Occipital lobe (tissue), 2 donors: ENCODE measurements around the gene UPK1A. TPM values are rescaled to one million over a fixed set of nuclear protein-coding genes. Genes with fewer than 3 reads are reported as not detected.
"Not testable (repeated sequence)": the region's sequence is repeated elsewhere in the genome, so short reads cannot be mapped to it uniquely, and the experiment has no call there.

ENCODE experiments used
- DNase-seq: peaks from one replicate; lab custom pipeline; 2025; lab: John Stamatoyannopoulos, UW
- total RNA-seq: library from RNA; depleted of rRNA; stranded (reverse); fragments of >200 nt; gene quantifications from one replicate; pipeline ENCODE4 v1.2.3, GENCODE V29; 2014

Gene UPK1A
- total RNA-seq, 1 donor from 2014 or later: not detected

DNA sequence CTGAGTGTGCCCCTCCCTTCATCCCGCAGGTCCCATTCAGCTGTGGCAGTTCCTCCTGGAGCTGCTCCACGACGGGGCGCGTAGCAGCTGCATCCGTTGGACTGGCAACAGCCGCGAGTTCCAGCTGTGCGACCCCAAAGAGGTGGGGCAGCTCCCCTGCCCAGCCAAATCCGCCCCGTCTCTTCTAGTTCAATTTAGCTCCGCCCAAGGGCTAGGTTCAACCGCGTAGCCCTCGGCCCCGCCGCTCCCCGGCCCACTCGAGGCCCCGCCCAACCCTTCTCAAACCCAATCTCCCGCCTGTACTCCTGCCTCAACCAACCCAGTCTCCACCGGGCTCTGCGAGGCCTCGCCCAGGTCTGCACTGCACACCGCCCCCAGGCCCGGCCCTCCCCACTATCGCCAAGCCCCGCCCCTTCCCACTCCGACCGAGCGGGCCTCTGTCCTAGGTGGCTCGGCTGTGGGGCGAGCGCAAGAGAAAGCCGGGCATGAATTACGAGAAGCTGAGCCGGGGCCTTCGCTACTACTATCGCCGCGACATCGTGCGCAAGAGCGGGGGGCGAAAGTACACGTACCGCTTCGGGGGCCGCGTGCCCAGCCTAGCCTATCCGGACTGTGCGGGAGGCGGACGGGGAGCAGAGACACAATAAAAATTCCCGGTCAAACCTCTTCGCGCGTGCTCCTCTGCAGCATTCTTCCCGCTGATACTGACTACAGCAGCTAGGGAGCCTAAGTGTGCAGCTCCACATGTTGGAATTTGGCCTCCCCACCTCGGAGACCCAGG, 21.9 kb upstream of the UPK1A start:
- DNase-seq: peak; percentile 67

DNA sequence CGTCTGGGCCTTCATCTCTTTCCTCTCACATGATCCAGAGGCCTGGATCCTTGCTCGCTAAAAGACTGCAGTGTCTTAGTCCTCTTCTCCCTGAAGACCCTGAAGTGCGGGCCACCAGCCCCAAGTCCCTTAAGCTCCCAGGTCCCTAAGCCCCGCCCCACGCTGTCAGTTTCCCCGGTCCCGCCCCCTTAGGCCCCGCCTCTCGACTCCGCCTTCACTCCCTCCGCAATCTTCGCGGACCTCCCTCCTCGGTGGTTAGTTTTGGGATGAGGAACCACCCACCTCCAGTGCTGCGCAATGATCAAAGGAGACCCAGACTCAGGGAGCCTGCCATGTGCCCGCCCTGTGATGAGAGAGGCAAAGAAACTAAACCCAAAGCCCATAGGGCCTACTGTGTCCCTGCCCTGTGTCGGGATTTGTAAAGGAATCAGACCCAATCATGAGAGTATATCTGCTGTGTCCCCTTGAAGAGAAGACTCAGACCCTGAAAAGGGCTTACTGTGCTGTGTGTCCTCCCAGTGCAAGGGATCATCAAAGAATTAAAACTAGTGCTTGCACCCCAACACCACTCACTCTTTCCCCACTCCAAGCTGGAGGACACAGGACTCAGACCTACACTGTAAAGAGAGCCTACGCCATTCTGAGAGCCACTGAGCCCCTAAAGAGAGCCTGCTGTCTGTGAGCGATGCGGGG, 21.2 kb upstream of the UPK1A start:
- DNase-seq: no peak

DNA sequence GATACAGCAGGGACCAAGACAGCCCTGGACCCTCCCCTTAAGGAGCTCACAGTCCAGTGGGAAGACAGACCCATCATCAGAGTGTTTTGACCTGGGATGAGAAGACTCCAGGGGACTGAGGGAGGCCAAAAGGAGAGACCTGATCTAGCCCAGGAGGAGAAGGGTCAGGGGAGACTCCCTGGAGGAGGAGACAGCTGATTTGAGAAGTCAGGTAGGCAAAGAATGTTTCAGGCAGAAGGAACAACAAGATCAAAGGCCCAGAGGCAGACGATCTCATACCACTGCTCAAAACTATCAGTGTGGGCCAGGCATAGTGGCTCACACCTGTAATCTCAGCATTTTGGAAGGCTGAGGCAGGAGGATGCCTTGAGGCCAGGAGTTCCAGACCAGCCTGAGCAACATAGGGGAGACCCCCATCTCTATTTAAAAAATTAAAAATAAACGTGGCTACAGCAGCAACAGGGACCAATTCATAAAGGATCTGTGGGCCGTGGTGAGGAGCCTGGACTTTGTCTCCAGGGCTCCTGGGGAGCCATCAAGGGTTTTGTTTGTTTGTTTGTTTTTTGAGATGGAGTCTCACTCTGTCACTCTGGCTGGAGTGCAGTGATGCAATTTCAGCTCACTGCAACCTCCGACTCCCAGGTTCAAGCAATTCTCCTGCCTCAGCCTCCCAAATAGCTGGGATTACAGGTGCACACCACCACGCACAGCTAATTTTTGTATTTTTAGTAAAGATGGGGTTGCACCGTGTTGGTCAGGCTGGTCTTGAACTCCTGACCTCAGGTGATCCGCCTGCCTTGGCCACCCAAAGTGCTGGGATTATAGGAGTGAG, 20.4 kb upstream of the UPK1A start:
- DNase-seq: no peak

DNA sequence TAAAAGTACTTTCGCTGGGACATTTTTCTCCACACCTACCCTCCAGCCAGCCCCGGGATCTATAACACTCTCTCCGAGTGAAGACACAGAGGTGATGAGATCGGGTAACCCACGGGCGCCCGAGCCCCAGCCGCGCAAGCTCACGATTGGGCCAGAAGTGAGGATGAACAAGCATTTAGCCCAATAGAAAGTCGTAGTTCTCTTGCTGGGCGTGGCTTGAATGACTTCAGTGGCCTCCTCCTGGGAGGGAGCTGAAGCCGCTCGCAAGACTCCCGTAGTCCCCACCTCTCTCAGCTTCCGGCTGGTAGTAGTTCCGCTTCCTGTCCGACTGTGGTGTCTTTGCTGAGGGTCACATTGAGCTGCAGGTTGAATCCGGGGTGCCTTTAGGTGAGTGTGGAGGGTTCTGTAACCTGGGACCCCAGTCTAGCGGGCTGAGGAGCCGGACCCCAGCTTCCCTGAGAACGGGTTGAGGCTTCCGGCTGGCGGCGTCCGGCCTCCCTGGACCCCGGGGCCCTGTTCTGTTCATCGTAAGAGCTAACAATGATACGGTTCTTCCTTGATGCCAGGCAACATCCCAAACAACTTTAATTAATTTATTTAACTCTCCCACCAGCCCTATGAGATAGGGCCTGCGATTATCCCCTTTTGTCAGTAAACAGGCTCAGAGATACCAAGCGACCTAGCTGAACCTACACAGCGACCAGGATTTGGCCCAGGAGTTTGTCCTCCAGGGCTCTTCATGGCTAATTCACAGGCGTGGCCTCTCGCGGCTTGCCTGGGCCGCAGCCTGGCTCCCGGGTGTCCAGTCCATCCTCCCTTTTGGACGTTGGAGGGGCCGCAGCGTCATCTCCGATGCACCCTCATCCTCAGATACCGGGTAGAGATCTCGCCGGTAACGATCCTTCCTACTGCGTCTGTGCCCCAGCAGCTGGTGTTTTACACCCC, 18.0 kb upstream of the UPK1A start, which contains the start of gene COX6B1:
COX6B1 (plus strand) TSS at position 307 of the 945 bp plus-strand sequence. CDS start 2,921 bp downstream, outside the sequence.
- DNase-seq: peak; percentile 95

DNA sequence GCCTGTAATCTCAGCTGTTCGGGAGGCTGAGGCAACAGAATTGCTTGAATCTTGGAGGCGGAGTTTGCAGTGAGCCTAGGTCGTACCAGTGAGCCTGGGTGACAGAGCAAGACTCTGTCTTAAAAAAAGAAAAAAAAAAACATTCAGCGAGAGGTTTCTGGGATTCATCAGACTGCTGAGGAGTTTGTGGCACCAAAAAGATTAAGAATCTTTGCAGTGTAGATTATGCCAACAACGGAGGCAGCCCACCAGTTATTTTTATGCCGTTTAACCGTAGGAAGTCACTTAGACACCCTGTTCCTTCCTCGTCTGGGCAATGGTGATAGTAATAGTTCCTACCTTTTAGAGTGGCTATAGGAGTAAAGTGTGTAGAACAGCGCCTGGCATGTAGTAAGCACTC, 15.7 kb upstream of the UPK1A start:
- DNase-seq: no peak

DNA sequence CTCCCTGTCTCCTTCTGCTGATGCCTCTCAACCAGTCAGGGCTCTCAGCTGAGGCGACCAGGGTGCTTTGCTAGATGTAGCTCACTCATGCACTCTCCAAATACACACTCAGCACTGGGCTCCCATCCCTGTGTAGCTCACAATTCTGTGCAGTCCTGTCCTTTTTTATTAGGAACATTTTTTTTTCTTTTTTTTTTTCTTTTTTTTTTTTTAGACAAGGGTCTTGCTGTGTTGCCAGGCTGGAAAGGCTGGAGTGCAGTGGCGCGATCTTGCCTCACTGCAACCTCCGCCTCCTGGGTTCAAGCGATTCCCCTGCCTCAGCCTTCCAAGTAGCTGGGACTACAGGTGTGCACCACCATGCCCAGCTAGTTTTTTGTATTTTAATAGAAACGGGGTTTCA, 11.5 kb upstream of the UPK1A start:
- not testable (repeated sequence) for DNase-seq

DNA sequence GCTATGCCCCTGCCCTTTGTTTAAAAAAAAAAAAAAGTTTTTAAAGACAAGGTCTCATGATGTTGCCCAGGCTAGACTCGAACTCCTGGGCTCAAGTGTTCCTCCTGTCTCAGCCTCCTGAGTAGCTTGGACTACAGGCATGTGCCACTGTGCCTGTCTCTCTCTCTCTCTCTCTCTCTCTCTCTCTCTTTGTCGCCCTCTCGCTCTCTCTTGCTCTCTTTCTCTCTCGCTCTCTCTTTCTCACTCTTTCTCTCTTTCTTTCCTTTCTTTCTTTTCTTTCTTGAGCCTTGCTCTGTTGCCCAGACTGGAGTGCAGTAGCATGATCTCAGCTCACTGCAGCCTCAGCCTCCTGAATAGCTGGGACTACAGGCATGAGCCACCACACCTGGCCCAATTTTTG, 10.7 kb upstream of the UPK1A start:
- no peak for DNase-seq

DNA sequence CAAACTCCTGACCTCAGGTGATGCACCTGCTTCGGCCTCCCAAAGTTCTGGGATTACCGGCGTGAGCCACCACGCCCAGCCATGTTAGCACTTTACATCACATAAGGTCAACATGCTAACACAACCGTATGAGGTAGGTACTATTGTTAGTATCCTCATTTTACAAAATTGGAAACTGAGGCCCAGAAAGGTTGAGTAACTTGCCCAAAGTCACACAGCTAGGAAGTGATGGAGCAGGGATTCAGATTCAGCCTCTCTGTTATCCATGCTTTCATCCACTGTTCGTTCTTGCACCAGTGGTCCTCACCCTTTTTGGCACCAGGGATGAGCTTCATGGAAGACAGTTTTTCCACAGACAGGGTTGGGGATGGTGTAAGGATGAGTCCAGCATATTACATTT, 9.6 kb upstream of the UPK1A start:
- DNase-seq: no peak

DNA sequence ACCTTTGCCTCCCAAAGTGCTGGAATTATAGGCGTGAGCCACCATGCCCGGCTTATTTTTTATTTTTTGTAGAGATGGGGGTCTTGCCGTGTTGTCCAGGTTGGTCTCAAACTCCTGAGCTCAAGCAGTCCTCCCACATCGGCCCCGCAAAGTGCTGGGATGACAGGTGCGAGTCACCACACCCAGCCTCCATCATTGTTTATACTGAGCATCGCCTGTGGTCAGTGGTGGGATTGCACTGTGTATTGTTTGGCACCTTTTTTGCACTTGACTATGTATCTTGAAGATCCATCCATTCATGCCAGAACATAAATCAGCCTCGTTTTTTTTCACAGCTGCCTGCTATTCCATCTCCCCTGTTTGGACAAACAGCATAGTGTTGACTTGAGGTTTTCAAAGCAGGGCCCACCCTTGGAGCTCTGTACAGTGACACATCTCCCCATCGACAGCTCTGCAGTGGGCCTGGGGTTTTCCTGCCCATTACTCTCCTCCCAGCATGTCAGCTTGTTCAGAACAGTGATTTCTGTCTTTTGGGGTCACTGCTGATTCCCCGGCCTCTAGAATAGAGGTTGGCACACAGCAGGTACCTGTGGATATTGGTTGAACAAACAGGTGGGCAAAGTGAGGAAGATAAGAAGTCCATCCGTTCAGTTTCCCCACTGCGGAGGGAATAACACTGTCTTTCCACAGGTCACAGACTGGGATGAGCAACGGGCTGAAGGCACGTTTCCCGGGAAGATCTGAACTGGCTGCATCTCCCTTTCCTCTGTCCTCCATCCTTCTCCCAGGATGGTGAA, 8.2 kb upstream of the UPK1A start:
- no peak for DNase-seq

DNA sequence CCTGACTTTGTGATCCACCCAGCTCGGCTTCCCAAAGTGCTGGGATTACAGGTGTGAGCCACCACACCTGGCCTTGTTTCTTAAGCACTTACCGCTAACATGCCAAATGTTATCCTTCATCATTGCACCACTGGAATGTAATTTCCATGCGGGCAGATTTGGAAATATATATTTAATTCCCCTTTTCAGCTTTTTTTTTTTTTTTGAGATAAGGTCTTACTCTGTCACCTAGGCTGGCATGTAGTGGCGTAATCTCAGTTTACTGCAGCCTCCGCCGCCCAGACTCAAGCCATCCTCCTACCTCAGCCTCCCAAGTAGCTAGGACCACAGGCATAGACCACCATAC, 4.3 kb upstream of the UPK1A start:
- DNase-seq: no peak

DNA sequence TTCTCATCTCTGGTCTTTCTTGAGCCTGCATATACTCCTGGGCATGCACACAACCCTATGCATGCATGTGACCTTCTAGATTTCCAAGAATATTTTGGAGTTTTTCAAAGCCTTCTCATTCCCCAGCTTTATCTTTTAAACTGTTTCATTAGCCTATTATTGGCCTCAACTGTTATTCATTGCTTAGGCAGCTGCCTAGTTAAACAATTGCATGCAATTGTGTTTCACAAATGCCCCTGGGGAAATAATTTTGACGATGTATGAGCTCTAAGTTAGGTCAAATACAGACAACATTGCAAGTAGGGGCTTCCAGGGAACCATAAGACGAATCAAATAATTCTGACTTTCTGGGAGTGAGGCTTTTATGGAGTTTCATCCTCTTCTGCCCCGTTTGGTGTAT, 2.3 kb upstream of the UPK1A start:
- no peak for DNase-seq

DNA sequence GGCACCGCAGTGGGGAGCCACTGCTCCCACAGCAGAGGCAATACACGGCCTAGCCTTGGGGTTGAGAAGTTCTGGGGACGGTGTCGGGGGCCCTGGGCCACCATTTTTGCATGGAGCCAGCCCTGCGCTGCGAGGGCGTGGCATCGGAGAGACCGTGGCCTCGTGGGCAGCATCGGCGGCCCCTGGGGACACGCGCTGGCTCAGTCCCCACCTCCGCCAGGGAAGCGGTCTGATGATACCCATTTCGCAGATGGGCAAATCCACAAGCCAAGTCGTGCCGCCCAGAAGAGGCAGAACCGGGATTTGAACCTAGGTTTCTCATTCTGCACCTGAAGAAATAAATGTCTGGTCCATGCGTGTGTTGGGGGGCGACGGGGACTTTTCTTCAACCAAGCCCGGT, 1.2 kb upstream of the UPK1A start:
- DNase-seq: no peak

DNA sequence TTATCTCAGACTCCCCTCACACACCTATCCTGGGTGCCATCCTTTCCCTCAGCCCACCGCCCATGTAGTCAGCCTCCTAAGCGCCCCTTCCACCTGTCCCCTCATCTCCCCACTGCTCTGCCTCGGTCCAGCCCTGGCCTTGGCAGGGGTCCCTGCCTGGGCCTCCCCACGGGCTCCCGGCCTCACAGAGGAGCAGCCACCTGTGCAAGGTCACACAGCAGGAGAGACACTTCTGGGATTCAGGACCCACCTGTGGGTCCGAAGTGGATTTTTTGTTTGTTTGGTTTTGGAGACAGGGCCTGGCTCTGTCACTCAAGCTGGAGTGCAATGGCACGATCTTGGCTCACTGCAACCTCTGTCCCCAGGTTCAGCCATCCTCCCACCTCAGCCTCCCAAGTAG, 713 bp upstream of the UPK1A start:
- DNase-seq: no peak

DNA sequence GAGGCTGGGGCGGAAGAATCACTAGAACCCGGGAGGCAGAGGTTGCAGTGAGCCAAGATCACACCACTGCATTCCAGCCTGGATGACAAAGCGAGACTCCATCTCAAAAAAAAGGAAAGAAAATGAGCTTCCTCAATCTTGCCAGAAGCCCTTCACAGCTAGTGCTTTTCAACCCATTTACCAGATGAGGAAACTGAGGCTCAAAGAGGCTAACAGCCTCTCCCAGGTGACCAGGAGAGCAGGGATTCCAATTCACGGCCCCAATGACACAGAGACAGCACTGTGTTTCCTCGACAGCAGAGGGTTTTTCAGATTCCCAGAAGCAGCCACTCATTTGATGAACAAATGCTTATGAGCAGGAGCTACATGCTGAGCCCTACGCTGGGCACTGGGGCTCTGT, 3.2 kb downstream of the UPK1A start:
- no peak for DNase-seq

DNA sequence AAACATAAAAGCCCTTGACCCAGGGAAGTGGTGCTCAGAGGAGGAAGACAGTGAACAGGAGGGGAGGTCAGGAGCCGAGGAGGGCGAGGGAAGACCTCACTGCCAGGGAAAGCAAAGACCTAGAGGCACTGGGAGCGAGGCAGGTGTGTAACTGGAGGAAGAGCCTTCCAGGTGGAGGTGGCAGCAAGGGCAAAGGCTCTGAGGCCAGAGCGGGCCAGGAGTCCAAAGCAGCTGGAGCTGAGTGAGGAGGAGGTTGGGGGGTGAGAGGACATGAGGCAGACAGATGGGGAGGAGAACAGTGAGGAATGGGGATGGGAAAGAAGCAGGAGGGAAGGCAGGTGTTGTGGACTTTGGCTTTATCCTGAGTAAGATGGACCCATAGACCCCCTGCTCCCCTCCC, 3.7 kb downstream of the UPK1A start:
- no peak for DNase-seq

DNA sequence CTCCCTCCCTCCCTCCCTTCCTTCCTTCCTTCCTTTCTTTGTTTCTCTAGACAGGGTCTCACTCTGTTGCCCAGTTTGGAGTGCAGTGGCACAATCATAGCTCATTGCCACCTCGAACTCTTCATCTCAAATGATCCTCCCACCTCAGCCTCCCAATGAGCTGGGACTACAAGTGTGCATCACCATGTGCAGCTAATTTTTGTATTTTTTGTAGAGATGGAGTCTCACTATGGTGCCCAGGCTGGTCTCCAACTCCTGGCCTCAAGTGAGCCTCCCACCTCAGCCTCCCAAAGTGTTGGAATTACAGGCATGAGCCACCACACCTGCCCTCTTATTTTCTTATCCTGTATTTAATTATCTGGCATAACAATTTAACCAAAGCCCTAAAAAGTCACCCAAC, 4.4 kb downstream of the UPK1A start:
- DNase-seq: no peak

DNA sequence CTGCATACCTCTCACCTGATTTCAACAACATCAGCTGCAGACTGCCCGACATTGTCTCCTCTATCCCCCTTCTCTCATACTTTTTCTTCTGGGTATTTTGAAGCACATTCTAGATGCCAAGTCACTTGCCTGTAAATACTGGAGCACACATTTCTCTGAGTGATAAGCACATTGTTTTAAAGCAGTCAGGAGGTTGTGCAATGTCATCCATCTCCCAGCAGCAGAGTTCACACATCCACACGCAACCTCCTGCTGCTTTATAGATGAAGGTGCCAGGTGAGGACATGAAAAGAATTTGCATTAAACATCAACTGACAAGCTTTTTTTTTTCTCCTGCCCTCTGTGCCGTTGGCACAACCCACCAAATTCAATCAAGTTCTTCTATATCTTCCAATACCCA, 5.5 kb downstream of the UPK1A start:
- no peak for DNase-seq

DNA sequence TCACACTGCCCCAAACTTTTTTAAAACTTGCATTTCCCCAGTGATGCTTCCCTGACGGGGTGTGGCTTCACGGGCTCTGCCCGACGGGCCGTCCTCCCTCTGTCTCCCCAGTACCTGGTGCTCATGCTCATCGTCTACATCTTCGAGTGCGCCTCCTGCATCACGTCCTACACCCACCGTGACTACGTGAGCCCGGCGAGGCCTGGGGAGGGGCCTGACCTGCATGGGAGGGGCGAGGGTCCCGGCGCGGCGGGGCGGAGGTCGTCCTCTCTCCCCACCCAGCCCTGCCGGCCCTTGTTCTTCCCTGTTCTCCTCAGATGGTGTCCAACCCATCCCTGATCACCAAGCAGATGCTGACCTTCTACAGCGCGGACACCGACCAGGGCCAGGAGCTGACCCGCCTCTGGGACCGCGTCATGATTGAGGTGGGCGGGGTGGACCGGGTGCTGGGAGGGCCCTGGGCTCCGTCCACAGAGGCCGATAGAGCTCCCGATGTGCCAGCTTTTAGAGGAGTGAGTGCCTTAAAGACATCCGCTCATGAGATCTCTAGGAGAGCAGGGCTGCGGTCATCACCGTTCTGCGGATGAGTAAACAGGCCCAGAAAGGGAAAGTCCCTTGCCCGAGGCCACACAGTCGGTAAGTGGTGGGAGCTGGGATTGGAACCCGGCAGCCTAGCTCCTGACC, 6.9 kb downstream of the UPK1A start:
- DNase-seq: no peak

DNA sequence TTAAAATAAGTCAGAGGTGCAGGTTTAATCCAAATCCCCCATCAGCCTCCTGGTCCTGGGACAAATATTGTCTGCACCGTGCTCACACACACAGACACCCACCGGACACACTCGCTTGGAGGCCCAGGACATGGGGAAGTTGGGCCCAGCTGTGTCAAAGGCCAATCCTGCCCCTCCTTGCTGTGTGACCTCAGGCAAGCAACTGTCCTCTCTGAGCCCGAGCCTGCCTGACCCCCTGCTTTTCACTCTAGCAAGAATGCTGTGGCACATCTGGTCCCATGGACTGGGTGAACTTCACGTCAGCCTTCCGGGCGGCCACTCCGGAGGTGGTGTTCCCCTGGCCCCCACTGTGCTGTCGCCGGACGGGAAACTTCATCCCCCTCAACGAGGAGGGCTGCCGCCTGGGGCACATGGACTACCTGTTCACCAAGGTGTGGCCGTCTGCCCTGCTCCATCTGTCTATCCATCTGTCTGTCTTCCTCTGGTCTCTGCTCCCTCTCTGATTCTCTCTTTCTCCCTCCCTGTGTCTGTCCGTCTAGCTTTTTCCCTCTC, 9.3 kb downstream of the UPK1A start:
- DNase-seq: no peak
